Sigmoid colon (tissue), 7 donors: Measurements from ENCODE around the gene CD180. TPM values are rescaled to one million over a fixed set of nuclear protein-coding genes. Genes with fewer than 3 reads are reported as not detected.

Source experiments
- DNase-seq: peaks from one replicate; pipeline ENCODE4 v3.0.0-alpha.2; 2019
- H3K27ac ChIP-seq, 4 donors: fragments of 200-600 bp; sonication (generic); one replicate each; pipeline ENCODE4 v1.5.1; 2016 to 2019; ENCODE audit warnings: mild to moderate bottlenecking in 1 of 4
- H3K27me3 ChIP-seq, 3 donors: fragments of 200-600 bp; sonication (generic); one replicate each; pipeline ENCODE4 v1.5.1; 2019; ENCODE audit warnings: mild to moderate bottlenecking in 1 of 3
- H3K36me3 ChIP-seq, 4 donors: fragments of 200-600 bp; sonication (generic); one replicate each; pipeline ENCODE4 v1.5.1; 2016 to 2019
- H3K4me1 ChIP-seq, 4 donors: fragments of 200-600 bp; sonication (generic); one replicate each; pipeline ENCODE4 v1.5.1; 2017 to 2019
- H3K4me3 ChIP-seq, 4 donors: fragments of 200-600 bp; sonication (generic); one replicate each; pipeline ENCODE4 v1.5.1; 2017 to 2019; ENCODE audit warnings: mild to moderate bottlenecking in 2 of 4, moderate library complexity in 1 of 4
- H3K9me3 ChIP-seq, 4 donors: fragments of 200-600 bp in 3 of 4; sonication (generic) in 3 of 4; one replicate each; pipeline versions ENCODE4 v1.5.1 to v1.6.1; 2013 to 2019
- CTCF ChIP-seq, 4 experiments: fragments of 450-650 bp in 3 of 4; fragments of 200-600 bp in 1 of 4; IDR thresholded peaks; one replicate each; pipeline ENCODE4 v1.5.1; 2016 to 2019; ENCODE audit warnings: antibody characterized with exemption in 4 of 4, mild to moderate bottlenecking in 3 of 4, moderate library complexity in 2 of 4
- EP300 ChIP-seq, 4 donors: sonication (generic); formaldehyde crosslinking; IDR thresholded peaks; one replicate each; pipeline ENCODE4 v1.6.1; 2017; ENCODE audit warnings: antibody characterized with exemption in 4 of 4
- POLR2A ChIP-seq, 2 donors: fragments of 450-650 bp; IDR thresholded peaks; one replicate each; pipeline ENCODE4 v1.6.1; 2016; ENCODE audit warnings: antibody characterized with exemption in 2 of 2, mild to moderate bottlenecking in 2 of 2, moderate library complexity in 2 of 2
- POLR2AphosphoS5 ChIP-seq, 4 donors: sonication (generic); formaldehyde crosslinking; IDR thresholded peaks; one replicate each; pipeline ENCODE4 v1.6.1; 2017; ENCODE audit warnings: antibody characterized with exemption in 4 of 4
- WGBS, 2 donors: extraction: QIAGEN DNeasy Blood & Tissue Kit; methylation state at CpG; one replicate each; pipeline ENCODE4 v1.1.7; 2013; 5-methylcytosine and 5-hydroxymethylcytosine counted together
- intact Hi-C: fragments of 100-400 bp; cut with DNase I; formaldehyde crosslinking; loops from one replicate; pipeline ENCODE4 v1.15.1; 2023
- polyA plus RNA-seq, 3 donors: library from polyadenylated mRNA; stranded (reverse); fragments of 200-250 nt; gene quantifications; one replicate each; pipeline ENCODE4 v1.2.3, GENCODE V29; 2013
- total RNA-seq, 4 donors: library from RNA; depleted of rRNA; stranded (reverse); fragments of >200 nt; gene quantifications; one replicate each; pipeline ENCODE4 v1.1.0, GENCODE V29; 2016
- donor health status: healthy with polysubstance abuse.
- donor health status: Bipolar disorder and iron deficiency.
- donor health status: healthy.

Gene CD180
- total and polyA plus RNA-seq, 7 donors: 0.55 to 3.5 (median 0.99) TPM

- DNase-seq: no peak
- Histone ChIP-seq H3K4me1 (no peaks in the 10 kb centered on the region), H3K4me3 (no peak overlapping the region), H3K27ac (no peak overlapping the region), H3K27me3 (no peaks in the 10 kb centered on the region), H3K36me3 (peaks cover 0 to 56% (median 14%) of the 10 kb centered on the region in 4 donors), H3K9me3 (no peaks in the 10 kb centered on the region)
- intact Hi-C loops: no loop called here
- 95 to 97% methylated on average over 6 of the region's 6 CpGs for WGBS, 2 donors
- TF ChIP-seq POLR2AphosphoS5 (IDR thresholded peaks at IDR 0.05): no peak
- TF ChIP-seq EP300 (IDR thresholded peaks at IDR 0.05): no peak
- TF ChIP-seq POLR2A (IDR thresholded peaks at IDR 0.05): no peak
- TF ChIP-seq CTCF (IDR thresholded peaks at IDR 0.05): no peak
Measured at GRCh38 chr5:67152400-67152799, 44.2 kb downstream of the CD180 start.

- WGBS, 2 donors: 51 to 70% methylated on average over 1 of the region's 1 CpG
- TF ChIP-seq CTCF (IDR thresholded peaks at IDR 0.05): peak in 3 of 4 experiments; percentile 37 to 46 (median 37)
- no peak for TF ChIP-seq POLR2AphosphoS5 (IDR thresholded peaks at IDR 0.05)
- Histone ChIP-seq H3K9me3 (no peaks in the 10 kb centered on the region), H3K4me1 (no peaks in the 10 kb centered on the region), H3K4me3 (peak overlapping the region in 2 of 4 donors; percentile 19 to 23), H3K27ac (peak overlapping the region in 1 of 4 donors; percentile 43), H3K36me3 (peaks cover 8 to 62% (median 18%) of the 10 kb centered on the region in 4 donors), H3K27me3 (no peaks in the 10 kb centered on the region)
- DNase-seq: no peak
- intact Hi-C loops: loop anchor here (5.0 kb wide), 2 partner anchors 163 to 338 kb away; no protein-coding TSS in a partner anchor
Measured at GRCh38 chr5:67149951-67150523, 46.6 kb downstream of the CD180 start.

GRCh38 chr5:67149057-67149950, 47.3 kb downstream of the CD180 start:
- Histone ChIP-seq H3K27ac (peak overlapping the region in 1 of 4 donors; percentile 43), H3K9me3 (no peaks in the 10 kb centered on the region), H3K4me1 (no peaks in the 10 kb centered on the region), H3K27me3 (no peaks in the 10 kb centered on the region), H3K4me3 (peak overlapping the region in 3 of 4 donors; percentile 7 to 23 (median 19)), H3K36me3 (peaks cover 15 to 62% (median 23%) of the 10 kb centered on the region in 4 donors)
- no peak for TF ChIP-seq CTCF (IDR thresholded peaks at IDR 0.05)
- no peak for TF ChIP-seq EP300 (IDR thresholded peaks at IDR 0.05)
- TF ChIP-seq POLR2AphosphoS5 (IDR thresholded peaks at IDR 0.05): no peak
- TF ChIP-seq POLR2A (IDR thresholded peaks at IDR 0.05): no peak
- no peak for DNase-seq
- WGBS, 2 donors: 83 to 86% methylated on average over 14 of the region's 14 CpGs
- intact Hi-C loops: loop anchor here (5.0 kb wide), 2 partner anchors 162 to 337 kb away; no protein-coding TSS in a partner anchor

- Histone ChIP-seq H3K27me3 (no peaks in the 10 kb centered on the region), H3K4me3 (no peak overlapping the region), H3K9me3 (no peaks in the 10 kb centered on the region), H3K4me1 (no peaks in the 10 kb centered on the region), H3K27ac (no peak overlapping the region), H3K36me3 (peaks cover 15 to 62% (median 21%) of the 10 kb centered on the region in 4 donors)
- TF ChIP-seq CTCF (IDR thresholded peaks at IDR 0.05): no peak
- TF ChIP-seq EP300 (IDR thresholded peaks at IDR 0.05): no peak
- TF ChIP-seq POLR2AphosphoS5 (IDR thresholded peaks at IDR 0.05): no peak
- TF ChIP-seq POLR2A (IDR thresholded peaks at IDR 0.05): no peak
- intact Hi-C loops: loop anchor here (5.0 kb wide), 2 partner anchors 160 to 335 kb away; no protein-coding TSS in a partner anchor
- WGBS, 2 donors: 96 to 98% methylated on average over 3 of the region's 3 CpGs
- DNase-seq: no peak
Measured at GRCh38 chr5:67147760-67148159, 48.8 kb downstream of the CD180 start.
